H1 (cell line): ENCODE results near the gene PTX4. TPM values are rescaled to one million over a fixed set of nuclear protein-coding genes. Genes with fewer than 3 reads are reported as not detected.

Experiments
- CTCF ChIA-PET: fragments of 300-600 bp; sonication (Branson Sonifier 250); formaldehyde crosslinking; loops from one replicate; lab custom pipeline; 2021; ENCODE audit not compliant: partially characterized antibody; lab: Charles Lee
- POLR2A ChIA-PET: fragments of 300-600 bp; sonication (Branson Sonifier 250); formaldehyde crosslinking; loops from one replicate; lab custom pipeline; 2021; ENCODE audit warnings: inconsistent platforms; ENCODE audit not compliant: partially characterized antibody; lab: Charles Lee
- DNase-seq, 2 experiments: peaks; one replicate each; pipeline versions ENCODE4 v3.0.0 to v3.0.0-alpha.2; 2010 to 2022; ENCODE audit warnings: low spot score in 2 of 2, low read depth in 1 of 2, mixed read lengths in 1 of 2
- FAIRE-seq: peaks from 2 replicates; lab custom pipeline; 2011; peaks lifted over from hg19 to GRCh38; lab: Jason Lieb, UNC
- H2AFZ ChIP-seq: 2 replicates; pipeline ENCODE4 v1.8.1; 2012; ENCODE audit warnings: low read length, inconsistent platforms
- H2AK5ac ChIP-seq: 2 replicates; pipeline ENCODE4 v1.6.1; 2013; ENCODE audit warnings: low read depth, low read length
- H2BK120ac ChIP-seq: replicated peaks from 2 replicates; pipeline ENCODE3; 2013; ENCODE audit warnings: low read depth, low read length, inconsistent platforms
- H2BK12ac ChIP-seq: 2 replicates; pipeline ENCODE4 v1.6.1; 2013; ENCODE audit warnings: low read depth, low read length
- H2BK15ac ChIP-seq: 2 replicates; pipeline ENCODE4 v1.6.1; 2013; ENCODE audit warnings: low read length
- H2BK20ac ChIP-seq: 2 replicates; pipeline ENCODE4 v1.6.1; 2013; ENCODE audit warnings: low read length
- H2BK5ac ChIP-seq: 2 replicates; pipeline ENCODE4 v1.6.1; 2013; ENCODE audit warnings: low read depth, low read length
- H3K14ac ChIP-seq: 2 replicates; pipeline ENCODE4 v1.6.1; 2013; ENCODE audit warnings: inconsistent platforms; ENCODE audit not compliant: insufficient read length
- H3K18ac ChIP-seq: 2 replicates; pipeline ENCODE4 v1.6.1; 2013; ENCODE audit warnings: low read length; ENCODE audit errors: extremely low read depth
- H3K23ac ChIP-seq: 2 replicates; pipeline ENCODE4 v1.6.1; 2013; ENCODE audit warnings: inconsistent platforms; ENCODE audit not compliant: insufficient read length
- H3K23me2 ChIP-seq: 2 replicates; pipeline ENCODE4 v1.6.1; 2013; ENCODE audit warnings: low read depth, low read length
- H3K27ac ChIP-seq: 2 replicates; pipeline ENCODE4 v1.6.1; 2011; ENCODE audit warnings: low read depth, low read length, inconsistent platforms
- H3K27me3 ChIP-seq, 4 experiments: replicated peaks in 1 of 4; 1 replicate in 1 of 4; 2 replicates in 3 of 4; pipeline versions ENCODE4 v1.6.1 to v1.8.1; 2011 to 2013; ENCODE audit warnings: low read length in 3 of 4, mild to moderate bottlenecking in 3 of 4, inconsistent platforms in 2 of 4, mixed read lengths in 2 of 4, moderate library complexity in 1 of 4; ENCODE audit not compliant: control insufficient read depth in 3 of 4, insufficient read depth in 3 of 4; ENCODE audit errors: extremely low read depth in 1 of 4
- H3K36me3 ChIP-seq, 4 experiments: 2 replicates each; pipeline versions ENCODE4 v1.6.1 to v1.8.1; 2011 to 2013; ENCODE audit warnings: mild to moderate bottlenecking in 4 of 4, low read length in 3 of 4, moderate library complexity in 2 of 4, control low read depth in 1 of 4, inconsistent platforms in 1 of 4; ENCODE audit not compliant: insufficient read depth in 4 of 4, control insufficient read depth in 2 of 4
- H3K4ac ChIP-seq: replicated peaks from 2 replicates; pipeline ENCODE3; 2013; ENCODE audit warnings: low read length, low read depth, mixed read lengths, inconsistent platforms; ENCODE audit not compliant: insufficient read length
- H3K4me1 ChIP-seq, 4 experiments: replicated peaks in 1 of 4; 1 replicate in 1 of 4; 2 replicates in 3 of 4; pipeline versions ENCODE4 v1.6.1 to v1.8.1; 2011 to 2013; ENCODE audit warnings: low read length in 3 of 4, inconsistent platforms in 2 of 4, mixed read lengths in 1 of 4; ENCODE audit not compliant: insufficient read depth in 4 of 4, control insufficient read depth in 3 of 4
- H3K4me2 ChIP-seq, 2 experiments: 2 replicates each; pipeline versions ENCODE4 v1.6.1 to v1.8.1; 2011 to 2013; ENCODE audit warnings: low read depth in 2 of 2, low read length in 2 of 2, control low read depth in 1 of 2, inconsistent platforms in 1 of 2, mild to moderate bottlenecking in 1 of 2; ENCODE audit not compliant: insufficient read depth in 1 of 2
- H3K4me3 ChIP-seq, 4 experiments: fragments of 200-600, 300-600 bp in 1 of 4; sonication (generic), shearing (Covaris generic), sonication (Bioruptor Twin) in 1 of 4; 2 replicates each; pipeline versions ENCODE4 v1.5.1 to v1.8.1; 2011 to 2016; ENCODE audit warnings: low read length in 4 of 4, low read depth in 3 of 4, control low read depth in 2 of 4, inconsistent platforms in 2 of 4, mild to moderate bottlenecking in 2 of 4, mixed read lengths in 1 of 4, moderate library complexity in 1 of 4; ENCODE audit not compliant: insufficient read depth in 2 of 4; ENCODE audit errors: extremely low read depth in 1 of 4
- H3K56ac ChIP-seq: replicated peaks from 2 replicates; pipeline ENCODE3; 2013; ENCODE audit warnings: low read depth, mild to moderate bottlenecking, mixed read lengths, low read length, inconsistent platforms; ENCODE audit not compliant: insufficient read length
- H3K79me1 ChIP-seq: 2 replicates; pipeline ENCODE4 v1.6.1; 2013; ENCODE audit warnings: low read depth, low read length, control low read depth
- H3K79me2 ChIP-seq, 2 experiments: 2 replicates each; pipeline versions ENCODE4 v1.6.1 to v1.8.1; 2012 to 2013; ENCODE audit warnings: low read length in 2 of 2, mild to moderate bottlenecking in 2 of 2, inconsistent platforms in 1 of 2; ENCODE audit not compliant: insufficient read depth in 2 of 2, control insufficient read depth in 1 of 2
- H3K9ac ChIP-seq, 4 experiments: replicated peaks in 1 of 4; 1 replicate in 1 of 4; 2 replicates in 3 of 4; pipeline versions ENCODE4 v1.6.1 to v1.8.1; 2011 to 2013; ENCODE audit warnings: low read depth in 3 of 4, low read length in 3 of 4, control low read depth in 2 of 4, mild to moderate bottlenecking in 2 of 4, moderate library complexity in 2 of 4, inconsistent platforms in 1 of 4; ENCODE audit errors: extremely low read depth in 1 of 4
- H3K9me3 ChIP-seq, 2 experiments: 2 replicates each; pipeline versions ENCODE4 v1.6.1 to v1.8.1; 2012 to 2013; ENCODE audit warnings: mild to moderate bottlenecking in 2 of 2, moderate library complexity in 2 of 2, control low read depth in 1 of 2, inconsistent platforms in 1 of 2, low read depth in 1 of 2, low read length in 1 of 2, mixed read lengths in 1 of 2; ENCODE audit not compliant: insufficient read depth in 2 of 2
- H4K20me1 ChIP-seq, 2 experiments: replicated peaks in 1 of 2; 2 replicates each; pipeline versions ENCODE3 to v1.8.1; 2011 to 2013; ENCODE audit warnings: inconsistent platforms in 2 of 2, low read length in 2 of 2, mild to moderate bottlenecking in 1 of 2; ENCODE audit not compliant: insufficient read depth in 2 of 2, control insufficient read depth in 1 of 2
- H4K5ac ChIP-seq: 2 replicates; pipeline ENCODE4 v1.6.1; 2013; ENCODE audit warnings: low read length, low read depth, mixed read lengths, inconsistent platforms; ENCODE audit not compliant: insufficient read length
- H4K8ac ChIP-seq: 2 replicates; pipeline ENCODE4 v1.8.0; 2013; ENCODE audit warnings: mild to moderate bottlenecking, moderate library complexity, low read length, inconsistent platforms; ENCODE audit not compliant: insufficient read depth; ENCODE audit errors: extremely low read depth
- H4K91ac ChIP-seq: replicated peaks from 2 replicates; pipeline ENCODE3; 2013; ENCODE audit warnings: low read length, mixed read lengths, inconsistent platforms; ENCODE audit not compliant: insufficient read length
- ATF3 ChIP-seq: IDR thresholded peaks from 2 replicates; pipeline ENCODE4 v1.6.1; 2011; ENCODE audit warnings: low read depth, mild to moderate bottlenecking, low read length; ENCODE audit not compliant: insufficient read depth
- BCL11A ChIP-seq, 2 experiments: IDR thresholded peaks; one replicate each; pipeline ENCODE4 v1.6.1; 2011; ENCODE audit warnings: low read depth in 2 of 2, low read length in 2 of 2, mild to moderate bottlenecking in 2 of 2
- JUND ChIP-seq: IDR thresholded peaks from 2 replicates; pipeline ENCODE4 v1.6.1; 2011; ENCODE audit warnings: mild to moderate bottlenecking, improper control_type of control experiment, low read length
- KDM4A ChIP-seq: IDR thresholded peaks from one replicate; pipeline ENCODE4 v1.7.1; 2012; ENCODE audit warnings: low read depth, mild to moderate bottlenecking, moderate library complexity, low read length, inconsistent platforms; ENCODE audit not compliant: severe bottlenecking
- PHF8 ChIP-seq: fragments of 200-600 bp; sonication (generic); conservative IDR thresholded peaks from 2 replicates; pipeline ENCODE4 v1.7.1; 2012; ENCODE audit warnings: low read depth, mild to moderate bottlenecking, inconsistent platforms, low read length, moderate library complexity
- POU5F1 ChIP-seq: IDR thresholded peaks from 2 replicates; pipeline ENCODE4 v1.6.1; 2011; ENCODE audit warnings: low read depth, mild to moderate bottlenecking, low read length, moderate library complexity
- RFX5 ChIP-seq: IDR thresholded peaks from 2 replicates; pipeline ENCODE4 v1.6.1; 2011; ENCODE audit warnings: low read depth, low read length, improper control_type of control experiment, borderline replicate concordance
- SUZ12 ChIP-seq: fragments of 200-600 bp; sonication (generic); IDR thresholded peaks from 2 replicates; pipeline ENCODE4 v1.6.1; 2012; ENCODE audit warnings: mild to moderate bottlenecking, inconsistent platforms, low read length, moderate library complexity, mixed read lengths
- TAF7 ChIP-seq: optimal IDR thresholded peaks from 2 replicates; pipeline ENCODE3; 2011; ENCODE audit warnings: low read depth, mild to moderate bottlenecking, inconsistent platforms, low read length, moderate library complexity, borderline replicate concordance
- USF2 ChIP-seq: IDR thresholded peaks from 2 replicates; pipeline ENCODE4 v1.6.1; 2011; ENCODE audit warnings: low read length, improper control_type of control experiment
- ZNF274 ChIP-seq: IDR thresholded peaks from 2 replicates; pipeline ENCODE4 v1.7.0; 2012; ENCODE audit warnings: low read length, borderline replicate concordance; ENCODE audit errors: extremely low read depth
- WGBS, 2 experiments: shearing (Covaris generic) in 1 of 2; methylation state at CpG; one replicate each; pipeline versions ENCODE4 v1.1.6 to v1.1.7; 2013 to 2015; ENCODE audit warnings: low lambda C conversion rate in 2 of 2, mixed read lengths in 2 of 2, inconsistent platforms in 1 of 2, low coverage in 1 of 2, missing lambda C conversion rate in 1 of 2; ENCODE audit not compliant: insufficient replicate concordance in 2 of 2, insufficient coverage in 1 of 2, insufficient read length in 1 of 2; ENCODE audit errors: extremely low coverage in 1 of 2, missing lambda C conversion rate in 1 of 2; 5-methylcytosine and 5-hydroxymethylcytosine counted together
- polyA plus RNA-seq, 7 experiments: library from polyadenylated mRNA; depleted of rRNA in 3 of 7; stranded (reverse) in 5 of 7; unstranded in 2 of 7; fragments of >200 nt in 5 of 7; fragments of 200-250 nt in 2 of 7; gene quantifications; 1 replicate in 5 of 7; 2 replicates in 1 of 7; 4 replicates in 1 of 7; pipeline versions ENCODE4 v1.2.1 to v1.2.3, GENCODE V29; 2011 to 2013; ENCODE audit warnings: missing spikeins in 2 of 7, mixed read lengths in 2 of 7
- total RNA-seq: library from RNA; stranded (reverse); fragmentation: NEBNext Ultra II Directional; extraction: Animal tissue kit (Norgen Biotek cat#: 25700); gene quantifications from 2 replicates; pipeline ENCODE4 v1.2.1, GENCODE V29; 2021

PTX4 gene
- total and polyA plus RNA-seq, 2 of the 8 experiments (the other 6 are each of a cell fraction or from before 2014, with no cell fraction given) = not detected

DNA sequence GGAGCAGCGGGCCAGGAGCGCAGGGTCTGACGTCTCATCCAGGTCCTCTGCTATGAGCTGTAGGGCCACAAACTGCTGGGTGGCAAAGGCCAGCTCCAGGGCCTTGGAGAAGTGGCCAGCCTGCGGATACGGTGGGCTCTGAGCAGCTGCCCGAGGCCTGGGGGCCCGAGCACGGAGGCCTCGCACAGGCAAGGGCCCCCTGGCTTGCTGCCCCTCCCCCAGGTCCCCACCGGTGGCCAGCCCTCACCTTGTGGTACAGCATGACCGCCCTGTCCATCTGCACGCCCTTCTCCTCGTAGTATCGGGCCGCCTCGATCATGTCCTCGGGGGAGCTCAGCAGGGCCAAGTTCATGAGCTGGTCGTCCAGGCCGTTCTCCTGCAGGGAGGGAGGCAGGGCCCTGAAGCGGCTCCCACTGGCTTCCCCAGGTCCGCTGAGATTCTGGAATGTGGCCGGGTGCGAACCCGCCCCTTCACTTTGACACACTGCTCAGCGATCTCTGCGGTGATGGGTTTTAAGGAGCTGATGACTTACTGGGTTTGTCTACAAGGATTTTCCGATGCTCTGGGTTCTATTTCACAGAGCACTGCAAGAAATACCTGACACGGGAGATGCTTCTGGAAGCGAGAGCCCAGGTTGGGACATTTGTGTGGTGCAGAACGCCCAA is 35.0 kb upstream of the PTX4 start:
- peaks cover 0 to 5% of the 10 kb centered on the region in 2 experiments for H4K20me1 ChIP-seq
- H3K9me3 ChIP-seq = no peaks in the 10 kb centered on the region
- H3K79me1 ChIP-seq = no peaks in the 10 kb centered on the region
- no peak overlapping the region for H4K91ac ChIP-seq
- no peak overlapping the region for H3K27ac ChIP-seq
- H2BK120ac ChIP-seq = no peak overlapping the region
- no peak overlapping the region for H3K23ac ChIP-seq
- no peak for FAIRE-seq
- H3K79me2 ChIP-seq = no peaks in the 10 kb centered on the region
- H3K56ac ChIP-seq = no peak overlapping the region
- no peak overlapping the region for H3K4me3 ChIP-seq
- H2BK5ac ChIP-seq = no peak overlapping the region
- peaks cover 0 to 3% (median 0%) of the 10 kb centered on the region in 4 experiments; a peak in 2 of 8 replicates for H3K36me3 ChIP-seq
- no peak for DNase-seq
- no peak overlapping the region for H4K5ac ChIP-seq
- no peak overlapping the region for H3K18ac ChIP-seq
- ChIA-PET CTCF (interaction anchor here (0.9 to 1.7 kb wide), 3 partner anchors 14 to 82 kb away, joined by 3 to 8 read pairs (median 3); no protein-coding TSS in a partner anchor), POLR2A (interaction anchor here (0.8 to 5.2 kb wide), 2 partner anchors 10 to 77 kb away, joined by 3 to 56 read pairs; no protein-coding TSS in a partner anchor)
- H2AK5ac ChIP-seq = no peak overlapping the region
- H3K27me3 ChIP-seq = no peaks in the 10 kb centered on the region
- H3K4me1 ChIP-seq = no peaks in the 10 kb centered on the region
- H2AFZ ChIP-seq = no peak overlapping the region
- no peak overlapping the region for H2BK20ac ChIP-seq
- H3K4me2 ChIP-seq = no peak overlapping the region
- no peak overlapping the region for H4K8ac ChIP-seq
- no peak overlapping the region for H3K9ac ChIP-seq
- no peak overlapping the region for H3K4ac ChIP-seq
- WGBS, 2 experiments = 91% methylated on average over 26 of the region's 30 CpGs; no CpG with 5 or more reads in 1 of the 2 experiments
- no peak overlapping the region for H3K14ac ChIP-seq
- no peak overlapping the region for H2BK15ac ChIP-seq
- no peaks in the 10 kb centered on the region for H3K23me2 ChIP-seq
- H2BK12ac ChIP-seq = no peak overlapping the region
- TF ChIP-seq ZNF274 (no peak), BCL11A (IDR thresholded peaks at IDR 0.05; ENCODE audit: low read depth in 2 of 2, low read length in 2 of 2) (no peak), KDM4A (no peak), POU5F1 (no peak), USF2 (no peak), SUZ12 (no peak), RFX5 (no peak), TAF7 (no peak), ATF3 (no peak), JUND (no peak), PHF8 (no peak)
